GM21825 (cell line): ENCODE results near the gene LINC01488.

Experiments
- ATAC-seq: cut with Tn5 transposase; IDR thresholded peaks from one replicate; pipeline ENCODE4 v1.9.1; 2021; ENCODE audit warnings: mild to moderate bottlenecking, moderate library complexity; ENCODE audit not compliant: unreplicated experiment

The LINC01488 gene

GRCh38 chr11:69481393-69481844, at the start of gene LINC01488:
Gene LINC01488 (plus strand): TSS chr11:69481663.
- ATAC-seq: no peak

- ATAC-seq: no peak
Measured at GRCh38 chr11:69431893-69432738, 49.3 kb upstream of the LINC01488 start.

GRCh38 chr11:69433741-69434140, 47.7 kb upstream of the LINC01488 start:
- no peak for ATAC-seq

GRCh38 chr11:69434471-69434931, 47.0 kb upstream of the LINC01488 start:
- ATAC-seq: no peak

- no peak for ATAC-seq
Measured at GRCh38 chr11:69435161-69435986, 46.1 kb upstream of the LINC01488 start.

- ATAC-seq: no peak
Measured at GRCh38 chr11:69436041-69436982, 45.2 kb upstream of the LINC01488 start.

- no peak for ATAC-seq
Measured at GRCh38 chr11:69437001-69437875, 44.2 kb upstream of the LINC01488 start.

GRCh38 chr11:69437876-69438205, 43.6 kb upstream of the LINC01488 start:
- ATAC-seq: no peak

- no peak for ATAC-seq
Measured at GRCh38 chr11:69438286-69438920, 43.1 kb upstream of the LINC01488 start.

- ATAC-seq: no peak
Measured at GRCh38 chr11:69439127-69439526, 42.3 kb upstream of the LINC01488 start.

GRCh38 chr11:69439651-69440464, 41.6 kb upstream of the LINC01488 start:
- ATAC-seq: no peak

- ATAC-seq: no peak
Measured at GRCh38 chr11:69440876-69441275, 40.6 kb upstream of the LINC01488 start.

GRCh38 chr11:69442012-69442806, 39.3 kb upstream of the LINC01488 start:
- no peak for ATAC-seq

- no peak for ATAC-seq
Measured at GRCh38 chr11:69442807-69443137, 38.7 kb upstream of the LINC01488 start.

GRCh38 chr11:69443138-69443967, 38.1 kb upstream of the LINC01488 start:
- peak; percentile 79 for ATAC-seq

GRCh38 chr11:69443968-69444364, 37.5 kb upstream of the LINC01488 start:
- no peak for ATAC-seq
